Prostate gland (tissue), 2 donors: ENCODE data around the gene RPTOR.

Experiments used
- CTCF ChIP-seq, 4 experiments: fragments of 200-600 bp in 2 of 4; fragments of 450-650 bp in 2 of 4; sonication (generic) in 2 of 4; IDR thresholded peaks; 1 replicate in 3 of 4; 2 replicates in 1 of 4; pipeline ENCODE4 v1.5.1; 2016 to 2019; ENCODE audit warnings: antibody characterized with exemption in 4 of 4, mild to moderate bottlenecking in 2 of 4, moderate library complexity in 2 of 4
- POLR2AphosphoS5 ChIP-seq: sonication (generic); formaldehyde crosslinking; IDR thresholded peaks from one replicate; pipeline ENCODE4 v1.6.1; 2017; ENCODE audit warnings: antibody characterized with exemption

- no peak for TF ChIP-seq POLR2AphosphoS5
- TF ChIP-seq CTCF (IDR thresholded peaks at IDR 0.05) = no peak
Measured at GRCh38 chr17:80837711-80838110, 293.1 kb downstream of the RPTOR start.
